Measurements from ENCODE around the gene PNPLA7.

Gene PNPLA7

GRCh38 chr9:137449081-137449844, 100.9 kb downstream of the PNPLA7 start:
- Histone ChIP-seq H3K9me3 (ENCODE audit: control insufficient read depth, insufficient read depth, low read depth, low read length) (no peaks in the 10 kb centered on the region), H3K27ac (ENCODE audit: extremely low read depth, low read depth, low read length) (no peak overlapping the region), H3K4me3 (ENCODE audit: low read depth, low read length) (no peak overlapping the region), H3K36me3 (ENCODE audit: control insufficient read depth in 2 of 2, insufficient read depth in 1 of 2, low read length in 2 of 2) (peaks cover 0 to 35% of the 10 kb centered on the region in 2 experiments; a peak in 2 of 3 replicates), H3K4me1 (ENCODE audit: control insufficient read depth, insufficient read depth, low read length) (no peaks in the 10 kb centered on the region)
- ChIA-PET CTCF (no interaction called here), POLR2A (interaction anchor here (1.6 kb wide), 1 partner anchor 26 kb away, joined by 6 read pairs; the partner anchor contains the start of genes EXD3 and NOXA1)
- TF ChIP-seq ZNF433 (tag by site-specific recombination; IDR thresholded peaks at IDR 0.05; ENCODE audit: low read depth) (no peak), BCL11B (tag by site-specific recombination; IDR thresholded peaks at IDR 0.05; ENCODE audit: low read depth) (peak; percentile 30; the same call in 1 of the 2 replicates), ZBTB6 (tag by site-specific recombination; IDR thresholded peaks at IDR 0.05) (peak; percentile 91), KLF16 (tag by site-specific recombination; IDR thresholded peaks at IDR 0.05) (no peak), KLF8 (tag by site-specific recombination; IDR thresholded peaks at IDR 0.05) (peak; percentile 80; the same call in 1 of the 2 replicates), SP2 (tag by site-specific recombination; IDR thresholded peaks at IDR 0.05) (peak; percentile 34; the same call in 1 of the 2 replicates)
- TF ChIP-seq, protein P1, sequence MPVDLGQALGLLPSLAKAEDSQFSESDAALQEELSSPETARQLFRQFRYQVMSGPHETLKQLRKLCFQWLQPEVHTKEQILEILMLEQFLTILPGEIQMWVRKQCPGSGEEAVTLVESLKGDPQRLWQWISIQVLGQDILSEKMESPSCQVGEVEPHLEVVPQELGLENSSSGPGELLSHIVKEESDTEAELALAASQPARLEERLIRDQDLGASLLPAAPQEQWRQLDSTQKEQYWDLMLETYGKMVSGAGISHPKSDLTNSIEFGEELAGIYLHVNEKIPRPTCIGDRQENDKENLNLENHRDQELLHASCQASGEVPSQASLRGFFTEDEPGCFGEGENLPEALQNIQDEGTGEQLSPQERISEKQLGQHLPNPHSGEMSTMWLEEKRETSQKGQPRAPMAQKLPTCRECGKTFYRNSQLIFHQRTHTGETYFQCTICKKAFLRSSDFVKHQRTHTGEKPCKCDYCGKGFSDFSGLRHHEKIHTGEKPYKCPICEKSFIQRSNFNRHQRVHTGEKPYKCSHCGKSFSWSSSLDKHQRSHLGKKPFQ (tag by site-specific recombination; IDR thresholded peaks at IDR 0.05): no peak

DNA sequence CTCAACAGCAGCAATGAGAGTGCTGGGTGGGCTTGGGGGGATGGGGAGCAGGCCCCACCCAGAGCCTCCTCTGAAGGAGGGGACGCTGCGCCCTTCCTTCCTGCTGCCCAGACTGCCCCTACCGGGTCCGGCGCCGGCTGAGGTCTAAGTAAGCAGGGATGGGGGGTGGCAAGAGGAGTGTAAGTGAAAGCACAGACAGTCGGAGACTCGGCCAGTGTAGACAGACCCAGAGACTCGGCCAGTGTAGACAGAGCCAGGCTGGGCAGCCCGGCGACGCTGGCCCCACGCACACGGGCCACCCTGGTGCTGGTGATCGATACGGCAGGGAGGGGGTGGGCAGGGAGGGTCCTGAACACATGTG, 101.6 kb downstream of the PNPLA7 start:
- no peak overlapping the region for H3K27ac ChIP-seq (ENCODE audit: extremely low read depth, low read depth, low read length)
- ChIA-PET POLR2A (interaction anchor here (1.6 kb wide), 1 partner anchor 25 kb away, joined by 6 read pairs; the partner anchor contains the start of genes EXD3 and NOXA1), CTCF (interaction anchor here (0.7 to 1.1 kb wide), 2 partner anchors 26 to 80 kb away, joined by 3 to 4 read pairs; partner anchors contain the start of genes EXD3 and NOXA1)
- no peaks in the 10 kb centered on the region for H3K4me1 ChIP-seq (ENCODE audit: control insufficient read depth, insufficient read depth, low read length)
- H3K36me3 ChIP-seq (ENCODE audit: control insufficient read depth in 2 of 2, insufficient read depth in 1 of 2, low read length in 2 of 2): peaks cover 0 to 34% of the 10 kb centered on the region in 2 experiments; a peak in 2 of 3 replicates
- TF ChIP-seq ZNF600 (tag by site-specific recombination; IDR thresholded peaks at IDR 0.05): no peak
- no peak overlapping the region for H3K4me3 ChIP-seq (ENCODE audit: low read depth, low read length)
- H3K9me3 ChIP-seq (ENCODE audit: control insufficient read depth, insufficient read depth, low read depth, low read length): no peaks in the 10 kb centered on the region

GRCh38 chr9:137447722-137448601, 102.2 kb downstream of the PNPLA7 start:
- Histone ChIP-seq H3K9me3 (ENCODE audit: control insufficient read depth, insufficient read depth, low read depth, low read length) (no peaks in the 10 kb centered on the region), H3K36me3 (ENCODE audit: control insufficient read depth in 2 of 2, insufficient read depth in 1 of 2, low read length in 2 of 2) (peaks cover 0 to 28% of the 10 kb centered on the region in 2 experiments; a peak in 2 of 3 replicates), H3K4me3 (ENCODE audit: low read depth, low read length) (no peak overlapping the region), H3K27ac (ENCODE audit: extremely low read depth, low read depth, low read length) (no peak overlapping the region), H3K4me1 (ENCODE audit: control insufficient read depth, insufficient read depth, low read length) (no peaks in the 10 kb centered on the region)
- POLR2A ChIA-PET: interaction anchor here (0.7 to 1.1 kb wide), 3 partner anchors 25 to 207 kb away, joined by 3 to 12 read pairs (median 3); partner anchors contain the start of genes EXD3, NOXA1 and TUBB4B
- CTCF ChIA-PET: interaction anchor here (0.7 to 1.3 kb wide), 3 partner anchors 25 to 161 kb away, joined by 3 to 4 read pairs (median 4); partner anchors contain the start of genes EXD3 and NOXA1
- TF ChIP-seq, protein P2, sequence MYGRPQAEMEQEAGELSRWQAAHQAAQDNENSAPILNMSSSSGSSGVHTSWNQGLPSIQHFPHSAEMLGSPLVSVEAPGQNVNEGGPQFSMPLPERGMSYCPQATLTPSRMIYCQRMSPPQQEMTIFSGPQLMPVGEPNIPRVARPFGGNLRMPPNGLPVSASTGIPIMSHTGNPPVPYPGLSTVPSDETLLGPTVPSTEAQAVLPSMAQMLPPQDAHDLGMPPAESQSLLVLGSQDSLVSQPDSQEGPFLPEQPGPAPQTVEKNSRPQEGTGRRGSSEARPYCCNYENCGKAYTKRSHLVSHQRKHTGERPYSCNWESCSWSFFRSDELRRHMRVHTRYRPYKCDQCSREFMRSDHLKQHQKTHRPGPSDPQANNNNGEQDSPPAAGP (tag by site-specific recombination; IDR thresholded peaks at IDR 0.05): no peak
- peak; percentile 91 for TF ChIP-seq GLIS1 (tag by site-specific recombination; IDR thresholded peaks at IDR 0.05)
- no peak for TF ChIP-seq MEIS1 (CRISPR knock-in tag; IDR thresholded peaks at IDR 0.05; ENCODE audit: borderline replicate concordance)
- TF ChIP-seq ZXDB (tag by site-specific recombination; IDR thresholded peaks at IDR 0.05): no peak
- TF ChIP-seq CTCF (tag by site-specific recombination; IDR thresholded peaks at IDR 0.05): no peak
- TF ChIP-seq ZNF19 (tag by site-specific recombination; IDR thresholded peaks at IDR 0.05; ENCODE audit: low read depth): no peak
- TF ChIP-seq, protein P3, sequence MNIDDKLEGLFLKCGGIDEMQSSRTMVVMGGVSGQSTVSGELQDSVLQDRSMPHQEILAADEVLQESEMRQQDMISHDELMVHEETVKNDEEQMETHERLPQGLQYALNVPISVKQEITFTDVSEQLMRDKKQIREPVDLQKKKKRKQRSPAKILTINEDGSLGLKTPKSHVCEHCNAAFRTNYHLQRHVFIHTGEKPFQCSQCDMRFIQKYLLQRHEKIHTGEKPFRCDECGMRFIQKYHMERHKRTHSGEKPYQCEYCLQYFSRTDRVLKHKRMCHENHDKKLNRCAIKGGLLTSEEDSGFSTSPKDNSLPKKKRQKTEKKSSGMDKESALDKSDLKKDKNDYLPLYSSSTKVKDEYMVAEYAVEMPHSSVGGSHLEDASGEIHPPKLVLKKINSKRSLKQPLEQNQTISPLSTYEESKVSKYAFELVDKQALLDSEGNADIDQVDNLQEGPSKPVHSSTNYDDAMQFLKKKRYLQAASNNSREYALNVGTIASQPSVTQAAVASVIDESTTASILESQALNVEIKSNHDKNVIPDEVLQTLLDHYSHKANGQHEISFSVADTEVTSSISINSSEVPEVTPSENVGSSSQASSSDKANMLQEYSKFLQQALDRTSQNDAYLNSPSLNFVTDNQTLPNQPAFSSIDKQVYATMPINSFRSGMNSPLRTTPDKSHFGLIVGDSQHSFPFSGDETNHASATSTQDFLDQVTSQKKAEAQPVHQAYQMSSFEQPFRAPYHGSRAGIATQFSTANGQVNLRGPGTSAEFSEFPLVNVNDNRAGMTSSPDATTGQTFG (tag by site-specific recombination; IDR thresholded peaks at IDR 0.05; ENCODE audit: borderline replicate concordance): no peak
- no peak for TF ChIP-seq ZNF114 (tag by site-specific recombination; IDR thresholded peaks at IDR 0.05)
- TF ChIP-seq ZNF138 (tag by site-specific recombination; IDR thresholded peaks at IDR 0.05; ENCODE audit: borderline replicate concordance): no peak
- TF ChIP-seq ZFHX2 (tag by site-specific recombination; conservative IDR thresholded peaks at IDR 0.05): no peak
- no peak for TF ChIP-seq SCRT1 (tag by site-specific recombination; IDR thresholded peaks at IDR 0.05; ENCODE audit: borderline replicate concordance)
- no peak for TF ChIP-seq EGR2 (tag by site-specific recombination; IDR thresholded peaks at IDR 0.05; ENCODE audit: low read depth)

Data from HEK293 (cell line).